ENCODE results near the gene CCDC63.

The CCDC63 gene

GRCh38 chr12:110865521-110865920, 18.7 kb downstream of the CCDC63 start:
- TF ChIP-seq, protein P1, sequence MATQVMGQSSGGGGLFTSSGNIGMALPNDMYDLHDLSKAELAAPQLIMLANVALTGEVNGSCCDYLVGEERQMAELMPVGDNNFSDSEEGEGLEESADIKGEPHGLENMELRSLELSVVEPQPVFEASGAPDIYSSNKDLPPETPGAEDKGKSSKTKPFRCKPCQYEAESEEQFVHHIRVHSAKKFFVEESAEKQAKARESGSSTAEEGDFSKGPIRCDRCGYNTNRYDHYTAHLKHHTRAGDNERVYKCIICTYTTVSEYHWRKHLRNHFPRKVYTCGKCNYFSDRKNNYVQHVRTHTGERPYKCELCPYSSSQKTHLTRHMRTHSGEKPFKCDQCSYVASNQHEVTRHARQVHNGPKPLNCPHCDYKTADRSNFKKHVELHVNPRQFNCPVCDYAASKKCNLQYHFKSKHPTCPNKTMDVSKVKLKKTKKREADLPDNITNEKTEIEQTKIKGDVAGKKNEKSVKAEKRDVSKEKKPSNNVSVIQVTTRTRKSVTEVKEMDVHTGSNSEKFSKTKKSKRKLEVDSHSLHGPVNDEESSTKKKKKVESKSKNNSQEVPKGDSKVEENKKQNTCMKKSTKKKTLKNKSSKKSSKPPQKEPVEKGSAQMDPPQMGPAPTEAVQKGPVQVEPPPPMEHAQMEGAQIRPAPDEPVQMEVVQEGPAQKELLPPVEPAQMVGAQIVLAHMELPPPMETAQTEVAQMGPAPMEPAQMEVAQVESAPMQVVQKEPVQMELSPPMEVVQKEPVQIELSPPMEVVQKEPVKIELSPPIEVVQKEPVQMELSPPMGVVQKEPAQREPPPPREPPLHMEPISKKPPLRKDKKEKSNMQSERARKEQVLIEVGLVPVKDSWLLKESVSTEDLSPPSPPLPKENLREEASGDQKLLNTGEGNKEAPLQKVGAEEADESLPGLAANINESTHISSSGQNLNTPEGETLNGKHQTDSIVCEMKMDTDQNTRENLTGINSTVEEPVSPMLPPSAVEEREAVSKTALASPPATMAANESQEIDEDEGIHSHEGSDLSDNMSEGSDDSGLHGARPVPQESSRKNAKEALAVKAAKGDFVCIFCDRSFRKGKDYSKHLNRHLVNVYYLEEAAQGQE (IDR thresholded peaks at IDR 0.05; ENCODE audit: insufficient replicate concordance, low read depth), result no peak
- no peak for TF ChIP-seq SPI1 (IDR thresholded peaks at IDR 0.05; ENCODE audit: borderline replicate concordance, low read depth)
- no peak for TF ChIP-seq CTCF (IDR thresholded peaks at IDR 0.05; ENCODE audit: insufficient read depth, low read length)
- no peak for TF ChIP-seq GABPA (IDR thresholded peaks at IDR 0.05; ENCODE audit: low read depth)
- TF ChIP-seq POLR2AphosphoS5 (IDR thresholded peaks at IDR 0.05; ENCODE audit: low read depth), result no peak
- Histone ChIP-seq H3K27ac (replicated peaks) (no peak overlapping the region), H3K4me3 (replicated peaks; ENCODE audit: insufficient read depth, low read length) (no peak overlapping the region), H3K27me3 (ENCODE audit: insufficient read depth, poor library complexity, severe bottlenecking) (no peaks in the 10 kb centered on the region)
- no peak for DNase-seq (ENCODE audit: low read depth in 1 of 2, low spot score in 1 of 2)

- no peaks in the 10 kb centered on the region for H3K27me3 ChIP-seq (ENCODE audit: insufficient read depth, poor library complexity, severe bottlenecking)
- peak; percentile 92 for TF ChIP-seq SPI1 (IDR thresholded peaks at IDR 0.05; ENCODE audit: borderline replicate concordance, low read depth)
- no peak for TF ChIP-seq GABPA (IDR thresholded peaks at IDR 0.05; ENCODE audit: low read depth)
- TF ChIP-seq POLR2AphosphoS5 (IDR thresholded peaks at IDR 0.05; ENCODE audit: low read depth), result 0 out of 2 replicates have a peak, but pooled peaks have one; percentile 24
- TF ChIP-seq, protein P1 (IDR thresholded peaks at IDR 0.05; ENCODE audit: insufficient replicate concordance, low read depth), result no peak
- no peak for TF ChIP-seq CTCF (IDR thresholded peaks at IDR 0.05; ENCODE audit: insufficient read depth, low read length)
- DNase-seq (ENCODE audit: low read depth in 1 of 2, low spot score in 1 of 2), result peak; percentile 73 to 76
- H3K4me3 ChIP-seq (replicated peaks; ENCODE audit: insufficient read depth, low read length), result no peak overlapping the region
- H3K27ac ChIP-seq (replicated peaks), result peak overlapping the region; percentile 55
Measured at GRCh38 chr12:110869026-110869425, 22.2 kb downstream of the CCDC63 start.

DNA sequence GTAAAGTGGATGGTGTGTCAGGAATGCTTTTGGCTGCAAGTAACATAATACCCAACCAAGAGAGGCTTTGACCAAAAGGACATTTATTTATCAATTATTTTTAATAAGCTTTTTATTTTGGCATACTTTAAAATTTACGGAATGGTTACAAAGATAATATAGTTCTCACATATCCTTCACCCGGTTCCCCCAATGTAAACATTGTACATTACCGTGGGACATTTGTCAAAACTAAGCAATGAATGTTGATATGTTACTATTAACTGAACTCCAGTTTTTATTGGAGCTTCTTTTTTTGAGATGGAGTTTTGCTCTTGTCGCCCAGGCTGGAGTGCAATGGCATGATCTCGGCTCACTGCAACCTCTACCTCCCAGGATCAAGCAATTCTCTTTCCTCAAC, 23.0 kb downstream of the CCDC63 start:
- DNase-seq (ENCODE audit: low read depth in 1 of 2, low spot score in 1 of 2), result no peak
- TF ChIP-seq, protein P1 (IDR thresholded peaks at IDR 0.05; ENCODE audit: insufficient replicate concordance, low read depth), result no peak
- TF ChIP-seq CTCF (IDR thresholded peaks at IDR 0.05; ENCODE audit: insufficient read depth, low read length), result no peak
- no peak for TF ChIP-seq SPI1 (IDR thresholded peaks at IDR 0.05; ENCODE audit: borderline replicate concordance, low read depth)
- no peak for TF ChIP-seq GABPA (IDR thresholded peaks at IDR 0.05; ENCODE audit: low read depth)
- no peak for TF ChIP-seq POLR2AphosphoS5 (IDR thresholded peaks at IDR 0.05; ENCODE audit: low read depth)
- H3K4me3 ChIP-seq (replicated peaks; ENCODE audit: insufficient read depth, low read length), result no peak overlapping the region
- H3K27ac ChIP-seq (replicated peaks), result no peak overlapping the region
- H3K27me3 ChIP-seq (ENCODE audit: insufficient read depth, poor library complexity, severe bottlenecking), result no peaks in the 10 kb centered on the region

All from HL-60 (cell line).